OCI-LY3 (cell line): ENCODE data around the gene CUL2.
"Not testable (repeated sequence)": the region's sequence is repeated elsewhere in the genome, so short reads cannot be mapped to it uniquely, and the experiment has no call there.

Source experiments
- H2AFZ ChIP-seq: fragments of 200-600, 300-600 bp; shearing (Covaris generic); 2 replicates; pipeline ENCODE4 v1.6.0; 2014; ENCODE audit warnings: antibody characterized with exemption, low read depth, low read length
- H3K27ac ChIP-seq: fragments of 200-600, 300-600 bp; sonication (generic); 2 replicates; pipeline ENCODE4 v1.5.1; 2014; ENCODE audit warnings: mild to moderate bottlenecking, low read length, moderate library complexity, mixed read lengths
- H3K27me3 ChIP-seq: fragments of 200-600, 300-600 bp; sonication (generic); 2 replicates; pipeline ENCODE4 v1.6.1; 2014; ENCODE audit warnings: low read depth, low read length, mixed read lengths
- H3K36me3 ChIP-seq: fragments of 200-600, 300-600 bp; sonication (generic); replicated peaks from 2 replicates; pipeline ENCODE3; 2014; ENCODE audit warnings: low read depth, low read length, mixed read lengths
- H3K4me1 ChIP-seq: fragments of 300-600, 200-600 bp; sonication (generic); 2 replicates; pipeline ENCODE4 v1.6.1; 2014; ENCODE audit warnings: low read length, mixed read lengths
- H3K4me2 ChIP-seq: fragments of 200-600, 300-600 bp; sonication (generic); 2 replicates; pipeline ENCODE4 v1.6.1; 2014; ENCODE audit warnings: low read length, mixed read lengths
- H3K4me3 ChIP-seq: fragments of 300-600, 200-600 bp; sonication (generic); 2 replicates; pipeline ENCODE4 v1.5.1; 2014; ENCODE audit warnings: antibody characterized with exemption, mild to moderate bottlenecking, low read length, moderate library complexity
- H3K79me2 ChIP-seq: fragments of 300-600, 200-600 bp; shearing (Covaris generic); 2 replicates; pipeline ENCODE4 v1.6.1; 2014; ENCODE audit warnings: mild to moderate bottlenecking, low read length, mixed read lengths
- H3K9ac ChIP-seq: fragments of 300-600, 200-600 bp; shearing (Covaris generic); 2 replicates; pipeline ENCODE4 v1.6.0; 2014; ENCODE audit warnings: mild to moderate bottlenecking, low read length, moderate library complexity
- H3K9me3 ChIP-seq: fragments of 200-600, 300-600 bp; shearing (Covaris generic); 2 replicates; pipeline ENCODE4 v1.6.1; 2014; ENCODE audit warnings: low read length, mixed read lengths; ENCODE audit not compliant: insufficient read depth
- H4K20me1 ChIP-seq: fragments of 200-600, 300-600 bp; sonication (generic); 2 replicates; pipeline ENCODE4 v1.6.1; 2016; ENCODE audit warnings: low read length, mixed read lengths; ENCODE audit not compliant: insufficient read depth
- CTCF ChIP-seq: fragments of 200-600, 300-600 bp; sonication (generic); IDR thresholded peaks from 2 replicates; pipeline ENCODE4 v1.5.1; 2014; ENCODE audit warnings: antibody characterized with exemption, low read length, low read depth
- EZH2phosphoT487 ChIP-seq: fragments of 200-600 bp; shearing (Covaris generic); IDR thresholded peaks from 2 replicates; pipeline ENCODE4 v1.6.1; 2018; ENCODE audit warnings: antibody characterized with exemption, mixed run types, low read depth

Gene CUL2

GRCh38 chr10:34971606-34972334 is 118.4 kb downstream of the CUL2 start:
- not testable (repeated sequence) for H3K79me2 ChIP-seq, H3K36me3 ChIP-seq, H3K27ac ChIP-seq, H3K9me3 ChIP-seq, H3K4me1 ChIP-seq, H2AFZ ChIP-seq, H3K27me3 ChIP-seq, H4K20me1 ChIP-seq, H3K4me3 ChIP-seq, H3K9ac ChIP-seq, H3K4me2 ChIP-seq

GRCh38 chr10:34969171-34969570 is 121.0 kb downstream of the CUL2 start:
- Histone ChIP-seq H3K9ac (no peak overlapping the region), H2AFZ (no peak overlapping the region), H4K20me1 (no peaks in the 10 kb centered on the region), H3K27me3 (no peaks in the 10 kb centered on the region), H3K4me3 (no peak overlapping the region), H3K36me3 (no peaks in the 10 kb centered on the region), H3K79me2 (no peaks in the 10 kb centered on the region), H3K4me1 (no peaks in the 10 kb centered on the region), H3K4me2 (no peak overlapping the region), H3K27ac (no peak overlapping the region), H3K9me3 (no peaks in the 10 kb centered on the region)
- TF ChIP-seq CTCF = no peak
- TF ChIP-seq EZH2phosphoT487 = no peak

- no peaks in the 10 kb centered on the region for H3K27me3 ChIP-seq
- H3K4me1 ChIP-seq = no peaks in the 10 kb centered on the region
- no peak for TF ChIP-seq EZH2phosphoT487
- no peak for TF ChIP-seq CTCF
- no peak overlapping the region for H3K27ac ChIP-seq
- no peaks in the 10 kb centered on the region for H3K9me3 ChIP-seq
- no peak overlapping the region for H3K4me2 ChIP-seq
- no peaks in the 10 kb centered on the region for H3K36me3 ChIP-seq
- no peak overlapping the region for H3K4me3 ChIP-seq
- no peaks in the 10 kb centered on the region for H4K20me1 ChIP-seq
- H2AFZ ChIP-seq = no peak overlapping the region
- H3K79me2 ChIP-seq = no peaks in the 10 kb centered on the region
- H3K9ac ChIP-seq = no peak overlapping the region
Measured at GRCh38 chr10:34967335-34967880, 122.7 kb downstream of the CUL2 start.

GRCh38 chr10:34966451-34966850 is 123.7 kb downstream of the CUL2 start:
- H3K27ac ChIP-seq = no peak overlapping the region
- H3K36me3 ChIP-seq = no peaks in the 10 kb centered on the region
- TF ChIP-seq EZH2phosphoT487 (no peak), CTCF (no peak)
- H3K4me2 ChIP-seq = no peak overlapping the region
- H3K79me2 ChIP-seq = no peaks in the 10 kb centered on the region
- no peaks in the 10 kb centered on the region for H3K4me1 ChIP-seq
- no peaks in the 10 kb centered on the region for H4K20me1 ChIP-seq
- no peak overlapping the region for H3K9ac ChIP-seq
- H3K9me3 ChIP-seq = no peaks in the 10 kb centered on the region
- H3K27me3 ChIP-seq = no peaks in the 10 kb centered on the region
- no peak overlapping the region for H3K4me3 ChIP-seq
- H2AFZ ChIP-seq = no peak overlapping the region
